ENCODE measurements around the gene DAPK3.
"Not testable (repeated sequence)": the region's sequence is repeated elsewhere in the genome, so short reads cannot be mapped to it uniquely, and the experiment has no call there.

The DAPK3 gene

GRCh38 chr19:3949997-3950859 is 20.7 kb downstream of the DAPK3 start:
- Histone ChIP-seq H2BK15ac (ENCODE audit: low read depth, poor library complexity, severe bottlenecking) (no peak overlapping the region), H3K18ac (ENCODE audit: low read depth in 1 of 2, low read length in 2 of 2) (no peak overlapping the region), H4K8ac (ENCODE audit: low read length) (no peak overlapping the region), H2BK120ac (ENCODE audit: low read depth, low read length) (no peak overlapping the region), H3K27ac (ENCODE audit: low read length, poor library complexity, severe bottlenecking) (no peak overlapping the region), H2BK12ac (ENCODE audit: low read length in 2 of 2) (no peak overlapping the region), H3K4me2 (ENCODE audit: low read length, poor library complexity, severe bottlenecking) (no peak overlapping the region), H3K23ac (ENCODE audit: low read length in 2 of 2) (no peak overlapping the region), H3K14ac (ENCODE audit: low read length in 2 of 2) (no peak overlapping the region), H2AFZ (ENCODE audit: low read depth, low read length) (no peak overlapping the region), H3K4ac (ENCODE audit: low read depth in 1 of 2, low read length in 2 of 2) (no peak overlapping the region), H3K79me1 (replicated peaks; ENCODE audit: low read length, poor library complexity, severe bottlenecking) (no peaks in the 10 kb centered on the region), H3K9ac (ENCODE audit: low read length) (no peak overlapping the region), H4K91ac (ENCODE audit: low read length) (no peak overlapping the region), H3K4me3 (ENCODE audit: insufficient read depth in 1 of 2, low read depth in 1 of 2, low read length in 2 of 2) (no peak overlapping the region), H3K9me3 (ENCODE audit: control insufficient read depth, low read length) (no peaks in the 10 kb centered on the region), H3K36me3 (ENCODE audit: control insufficient read depth in 1 of 2, insufficient read depth in 2 of 2, low read depth in 1 of 2, low read length in 2 of 2) (peaks cover 3 to 10% of the 10 kb centered on the region in 2 experiments), H3K4me1 (ENCODE audit: control insufficient read depth, insufficient read depth, low read depth, low read length) (peaks cover 8% of the 10 kb centered on the region), H2BK5ac (ENCODE audit: low read depth, low read length, poor library complexity, severe bottlenecking) (no peak overlapping the region), H2AK5ac (ENCODE audit: low read length, severe bottlenecking) (no peak overlapping the region), H3K27me3 (ENCODE audit: control insufficient read depth in 1 of 2, insufficient read depth in 1 of 2, low read length in 2 of 2) (peaks cover 0 to 5% of the 10 kb centered on the region in 2 experiments)
- DNase-seq = no peak
- WGBS = 78% methylated on average over 13 of the region's 20 CpGs

- Histone ChIP-seq H4K91ac (ENCODE audit: low read length) (no peak overlapping the region), H3K79me1 (replicated peaks; ENCODE audit: low read length, poor library complexity, severe bottlenecking) (no peaks in the 10 kb centered on the region), H3K4ac (ENCODE audit: low read depth in 1 of 2, low read length in 2 of 2) (no peak overlapping the region), H3K4me1 (ENCODE audit: control insufficient read depth, insufficient read depth, low read depth, low read length) (peaks cover 8% of the 10 kb centered on the region), H2BK120ac (ENCODE audit: low read depth, low read length) (no peak overlapping the region), H3K27me3 (ENCODE audit: control insufficient read depth in 1 of 2, insufficient read depth in 1 of 2, low read length in 2 of 2) (peaks cover 0 to 5% of the 10 kb centered on the region in 2 experiments), H3K27ac (ENCODE audit: low read length, poor library complexity, severe bottlenecking) (no peak overlapping the region), H2BK15ac (ENCODE audit: low read depth, poor library complexity, severe bottlenecking) (no peak overlapping the region), H3K23ac (ENCODE audit: low read length in 2 of 2) (no peak overlapping the region), H3K18ac (ENCODE audit: low read depth in 1 of 2, low read length in 2 of 2) (no peak overlapping the region), H3K36me3 (ENCODE audit: control insufficient read depth in 1 of 2, insufficient read depth in 2 of 2, low read depth in 1 of 2, low read length in 2 of 2) (peaks cover 0 to 4% of the 10 kb centered on the region in 2 experiments), H2BK5ac (ENCODE audit: low read depth, low read length, poor library complexity, severe bottlenecking) (no peak overlapping the region), H2AFZ (ENCODE audit: low read depth, low read length) (no peak overlapping the region), H3K9me3 (ENCODE audit: control insufficient read depth, low read length) (no peaks in the 10 kb centered on the region), H4K8ac (ENCODE audit: low read length) (no peak overlapping the region), H2BK12ac (ENCODE audit: low read length in 2 of 2) (no peak overlapping the region), H3K4me2 (ENCODE audit: low read length, poor library complexity, severe bottlenecking) (no peak overlapping the region), H2AK5ac (ENCODE audit: low read length, severe bottlenecking) (no peak overlapping the region), H3K9ac (ENCODE audit: low read length) (no peak overlapping the region), H3K4me3 (ENCODE audit: insufficient read depth in 1 of 2, low read depth in 1 of 2, low read length in 2 of 2) (no peak overlapping the region), H3K14ac (ENCODE audit: low read length in 2 of 2) (no peak overlapping the region)
- DNase-seq = no peak
- 78% methylated on average over 11 of the region's 11 CpGs for WGBS
Observed at GRCh38 chr19:3949294-3949693, 21.6 kb downstream of the DAPK3 start.

- not testable (repeated sequence) for H3K9me3 ChIP-seq (ENCODE audit: control insufficient read depth, low read length)
- 92% methylated on average over 15 of the region's 15 CpGs for WGBS
Observed at GRCh38 chr19:3947316-3947933, 23.5 kb downstream of the DAPK3 start.

GRCh38 chr19:3945838-3946237 is 25.1 kb downstream of the DAPK3 start:
- no peak overlapping the region for H4K8ac ChIP-seq (ENCODE audit: low read length)
- H3K27me3 ChIP-seq (ENCODE audit: control insufficient read depth in 1 of 2, insufficient read depth in 1 of 2, low read length in 2 of 2) = peaks cover 0 to 9% of the 10 kb centered on the region in 2 experiments
- WGBS = 37% methylated on average over 2 of the region's 2 CpGs

More at GRCh38 chr19:3947316-3947933, 23.5 kb downstream of the DAPK3 start:
- not testable (repeated sequence) for H3K23ac ChIP-seq (ENCODE audit: low read length in 2 of 2); H3K14ac ChIP-seq (ENCODE audit: low read length in 2 of 2); H3K27me3 ChIP-seq (ENCODE audit: control insufficient read depth in 1 of 2, insufficient read depth in 1 of 2, low read length in 2 of 2); H2AK5ac ChIP-seq (ENCODE audit: low read length, severe bottlenecking); H4K91ac ChIP-seq (ENCODE audit: low read length); H3K4ac ChIP-seq (ENCODE audit: low read depth in 1 of 2, low read length in 2 of 2); H3K4me3 ChIP-seq (ENCODE audit: insufficient read depth in 1 of 2, low read depth in 1 of 2, low read length in 2 of 2); H3K4me2 ChIP-seq (ENCODE audit: low read length, poor library complexity, severe bottlenecking); H3K18ac ChIP-seq (ENCODE audit: low read depth in 1 of 2, low read length in 2 of 2); H2BK12ac ChIP-seq (ENCODE audit: low read length in 2 of 2); DNase-seq; H3K79me1 ChIP-seq (replicated peaks; ENCODE audit: low read length, poor library complexity, severe bottlenecking); H2BK15ac ChIP-seq (ENCODE audit: low read depth, poor library complexity, severe bottlenecking); H4K8ac ChIP-seq (ENCODE audit: low read length); H2AFZ ChIP-seq (ENCODE audit: low read depth, low read length); H3K4me1 ChIP-seq (ENCODE audit: control insufficient read depth, insufficient read depth, low read depth, low read length); H2BK5ac ChIP-seq (ENCODE audit: low read depth, low read length, poor library complexity, severe bottlenecking); H3K27ac ChIP-seq (ENCODE audit: low read length, poor library complexity, severe bottlenecking); H3K9ac ChIP-seq (ENCODE audit: low read length); H3K36me3 ChIP-seq (ENCODE audit: control insufficient read depth in 1 of 2, insufficient read depth in 2 of 2, low read depth in 1 of 2, low read length in 2 of 2); H2BK120ac ChIP-seq (ENCODE audit: low read depth, low read length)

More at GRCh38 chr19:3945838-3946237, 25.1 kb downstream of the DAPK3 start:
- no peak overlapping the region for H4K91ac ChIP-seq (ENCODE audit: low read length)
- H2AFZ ChIP-seq (ENCODE audit: low read depth, low read length) = no peak overlapping the region
- no peak overlapping the region for H3K4me2 ChIP-seq (ENCODE audit: low read length, poor library complexity, severe bottlenecking)
- H3K18ac ChIP-seq (ENCODE audit: low read depth in 1 of 2, low read length in 2 of 2) = no peak overlapping the region
- H3K4me3 ChIP-seq (ENCODE audit: insufficient read depth in 1 of 2, low read depth in 1 of 2, low read length in 2 of 2) = no peak overlapping the region
- no peak overlapping the region for H3K23ac ChIP-seq (ENCODE audit: low read length in 2 of 2)
- H3K79me1 ChIP-seq (replicated peaks; ENCODE audit: low read length, poor library complexity, severe bottlenecking) = no peaks in the 10 kb centered on the region
- H3K27ac ChIP-seq (ENCODE audit: low read length, poor library complexity, severe bottlenecking) = no peak overlapping the region
- H3K14ac ChIP-seq (ENCODE audit: low read length in 2 of 2) = no peak overlapping the region
- H3K9me3 ChIP-seq (ENCODE audit: control insufficient read depth, low read length) = no peaks in the 10 kb centered on the region
- H3K4me1 ChIP-seq (ENCODE audit: control insufficient read depth, insufficient read depth, low read depth, low read length) = peaks cover 1% of the 10 kb centered on the region
- no peak overlapping the region for H3K4ac ChIP-seq (ENCODE audit: low read depth in 1 of 2, low read length in 2 of 2)
- H2BK5ac ChIP-seq (ENCODE audit: low read depth, low read length, poor library complexity, severe bottlenecking) = no peak overlapping the region
- no peaks in the 10 kb centered on the region for H3K36me3 ChIP-seq (ENCODE audit: control insufficient read depth in 1 of 2, insufficient read depth in 2 of 2, low read depth in 1 of 2, low read length in 2 of 2)
- H3K9ac ChIP-seq (ENCODE audit: low read length) = no peak overlapping the region
- H2BK12ac ChIP-seq (ENCODE audit: low read length in 2 of 2) = no peak overlapping the region
- no peak overlapping the region for H2BK120ac ChIP-seq (ENCODE audit: low read depth, low read length)
- DNase-seq = peak; percentile 49
- no peak overlapping the region for H2AK5ac ChIP-seq (ENCODE audit: low read length, severe bottlenecking)
- no peak overlapping the region for H2BK15ac ChIP-seq (ENCODE audit: low read depth, poor library complexity, severe bottlenecking)

Data from mesenchymal stem cell (in vitro differentiated cells and primary cell).